ENCODE results near the gene DTNA.

GRCh38 chr18:34932792-34933466 is 222.8 kb downstream of the DTNA start:
- TF ChIP-seq FOXM1 (IDR thresholded peaks at IDR 0.05; ENCODE audit: borderline replicate concordance, low read depth) (no peak), USF1 (IDR thresholded peaks at IDR 0.05) (no peak), TEAD4 (IDR thresholded peaks at IDR 0.05) (no peak), MAX (IDR thresholded peaks at IDR 0.05) (no peak), YY1 (IDR thresholded peaks at IDR 0.05; ENCODE audit: low read depth) (no peak), EP300 (IDR thresholded peaks at IDR 0.05; ENCODE audit: borderline replicate concordance) (no peak), CREB1 (IDR thresholded peaks at IDR 0.05; ENCODE audit: low read depth) (no peak), NFIC (IDR thresholded peaks at IDR 0.05) (no peak), CEBPB (IDR thresholded peaks at IDR 0.05) (no peak), ZBTB7A (IDR thresholded peaks at IDR 0.05; ENCODE audit: low read depth) (no peak), TAF1 (IDR thresholded peaks at IDR 0.05; ENCODE audit: low read depth) (no peak), RAD21 (IDR thresholded peaks at IDR 0.05; ENCODE audit: low read depth) (no peak)
